GM19239 (cell line): Measurements from ENCODE around the gene GSK3B.
"Not testable (repeated sequence)": the region's sequence is repeated elsewhere in the genome, so short reads cannot be mapped to it uniquely, and the experiment has no call there.

Source experiments
- DNase-seq: peaks from one replicate; pipeline ENCODE4 v3.0.0; 2011; ENCODE audit warnings: low spot score; ENCODE audit not compliant: insufficient read length
- FAIRE-seq: peaks from 2 replicates; lab custom pipeline; 2011; peaks lifted over from hg19 to GRCh38; lab: Jason Lieb, UNC

The GSK3B gene

GRCh38 chr3:120059081-120059864, 35.0 kb downstream of the GSK3B start:
- FAIRE-seq (peak; percentile 21), DNase-seq (no peak)

DNA sequence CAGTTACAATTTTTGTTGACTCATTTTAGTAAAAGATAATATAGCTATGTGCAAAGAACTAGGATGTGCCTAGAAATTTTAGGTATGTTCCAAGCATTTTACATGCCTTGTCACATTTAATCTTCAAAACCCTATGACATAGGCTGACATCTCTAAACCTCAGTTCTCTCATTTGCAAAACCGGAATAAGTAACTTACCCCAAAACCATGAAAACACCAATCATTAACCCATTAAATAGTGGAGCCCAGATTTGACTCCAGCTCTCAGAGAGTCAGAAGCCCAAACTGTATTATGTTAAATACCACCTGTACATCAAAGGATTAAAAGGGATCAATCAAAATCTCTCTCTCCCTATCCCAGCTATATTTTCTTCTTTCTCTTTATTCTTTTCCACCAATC, 36.6 kb downstream of the GSK3B start:
- peak; percentile 9 for DNase-seq
- FAIRE-seq, result peak; percentile 81

- FAIRE-seq (no peak), DNase-seq (no peak)
Measured at GRCh38 chr3:120057029-120057428, 37.2 kb downstream of the GSK3B start.

- FAIRE-seq, DNase-seq: not testable (repeated sequence)
Measured at GRCh38 chr3:120053647-120054046, 40.6 kb downstream of the GSK3B start.

DNA sequence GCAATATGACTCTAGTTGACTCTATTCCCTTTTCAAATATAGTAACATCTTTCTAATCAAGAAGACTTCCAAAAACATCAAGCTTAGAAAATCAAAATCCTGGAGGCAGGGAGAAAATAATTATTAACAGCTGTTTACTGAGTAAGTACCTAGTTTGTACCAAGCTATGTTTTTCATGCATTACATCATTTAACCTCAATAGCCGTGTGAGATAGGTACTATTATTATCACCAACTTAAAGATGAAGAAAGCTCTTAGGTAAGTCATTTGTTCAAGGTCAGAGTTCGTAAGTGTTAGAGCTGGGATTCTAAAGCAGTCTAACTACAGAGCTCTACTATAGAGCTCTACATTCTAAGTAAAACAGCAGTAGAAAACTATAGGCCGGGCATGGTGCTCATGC, 41.6 kb downstream of the GSK3B start:
- DNase-seq (no peak), FAIRE-seq (no peak)

DNA sequence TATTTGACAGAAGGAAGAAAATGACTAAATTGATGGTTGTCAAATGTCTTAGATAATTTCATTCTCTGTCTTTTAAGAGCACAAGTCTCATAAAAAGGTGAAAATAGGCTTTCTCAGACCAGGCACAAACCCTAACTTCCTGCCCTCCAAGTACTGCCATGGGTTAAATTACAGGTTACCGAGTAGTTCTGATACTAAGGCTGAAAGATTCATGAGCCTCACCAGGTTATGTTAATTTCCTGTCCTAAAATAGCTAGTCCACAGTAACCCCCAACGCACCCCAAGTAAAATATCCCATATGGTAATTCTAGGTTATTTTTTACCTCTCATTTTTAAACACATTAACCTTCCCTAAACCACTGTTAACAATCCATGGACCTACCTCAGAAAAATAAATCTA, 42.0 kb downstream of the GSK3B start:
- DNase-seq (no peak), FAIRE-seq (peak; percentile 83)

GRCh38 chr3:120051570-120051969, 42.7 kb downstream of the GSK3B start:
- DNase-seq, FAIRE-seq: not testable (repeated sequence)

- DNase-seq, result no peak
- FAIRE-seq, result no peak
Measured at GRCh38 chr3:120049881-120050539, 44.2 kb downstream of the GSK3B start.

GRCh38 chr3:120049072-120049471, 45.2 kb downstream of the GSK3B start:
- FAIRE-seq, result no peak
- no peak for DNase-seq

GRCh38 chr3:120048355-120049041, 45.7 kb downstream of the GSK3B start:
- FAIRE-seq (no peak), DNase-seq (no peak)

DNA sequence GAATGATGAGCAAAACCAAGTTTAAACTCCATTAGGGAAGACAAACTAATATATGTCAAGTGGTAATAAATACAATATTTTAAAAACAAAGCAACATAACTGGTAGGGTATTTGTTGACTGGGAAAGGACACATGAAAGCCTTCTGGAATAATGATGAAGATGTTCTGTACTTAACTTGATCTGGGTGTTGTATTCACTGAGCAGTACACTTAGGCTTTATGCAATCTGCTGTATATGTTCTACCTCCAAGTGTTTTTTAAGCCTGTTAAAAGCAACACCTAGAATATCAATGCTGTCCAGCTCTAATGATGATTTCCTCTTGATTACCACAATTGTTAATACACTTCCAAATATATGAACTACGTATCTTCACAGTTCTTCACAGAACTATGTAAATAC, 46.6 kb downstream of the GSK3B start:
- FAIRE-seq (no peak), DNase-seq (no peak)

DNA sequence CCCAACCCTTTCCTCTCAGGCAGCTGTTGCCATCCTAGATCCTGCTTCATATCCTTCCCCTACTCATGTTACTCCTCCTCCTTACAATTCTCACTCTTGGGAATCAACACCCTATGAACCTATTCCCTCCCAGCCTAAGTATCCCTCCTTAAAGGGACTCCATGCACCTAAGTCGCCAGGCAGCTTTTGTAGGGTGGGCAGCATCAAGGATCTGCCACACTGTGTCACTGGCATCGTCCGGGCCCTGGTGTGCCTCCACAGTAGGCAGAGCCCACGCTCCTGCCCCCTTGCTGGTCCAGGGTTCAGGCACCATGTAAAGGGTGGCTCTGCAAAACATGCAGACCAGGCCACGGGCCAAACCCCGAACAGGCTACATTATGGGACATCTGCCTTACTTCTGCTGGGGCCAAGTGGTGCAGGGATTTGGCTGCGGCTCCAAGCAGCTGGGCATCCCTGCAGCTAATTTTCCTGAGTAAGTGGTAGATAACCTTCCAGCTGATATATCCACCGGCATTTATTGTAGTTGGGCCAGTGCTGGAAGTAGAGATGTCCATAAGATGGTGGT, 53.4 kb downstream of the GSK3B start:
- FAIRE-seq (no peak), DNase-seq (no peak)

GRCh38 chr3:120039642-120040610, 54.3 kb downstream of the GSK3B start:
- DNase-seq (no peak), FAIRE-seq (no peak)

DNA sequence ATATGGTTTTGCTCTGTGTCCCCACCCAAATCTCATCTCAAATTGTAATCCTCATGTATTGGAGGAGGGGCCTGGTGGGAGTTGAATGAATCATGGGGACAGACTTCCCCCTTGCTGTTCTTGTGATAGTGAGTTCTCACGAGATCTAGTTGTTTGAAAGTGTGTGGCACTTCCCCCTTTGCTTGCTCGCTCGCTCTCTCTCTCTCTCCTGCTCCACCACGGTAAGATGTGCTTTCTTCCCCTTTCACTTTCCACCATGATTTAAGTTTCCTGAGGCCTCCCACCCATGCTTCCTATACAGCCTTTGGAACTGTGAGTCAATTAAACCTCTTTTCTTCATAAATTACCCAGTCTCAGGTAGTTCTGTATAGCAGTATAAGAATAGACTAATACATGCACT, 60.7 kb downstream of the GSK3B start:
- DNase-seq (no peak), FAIRE-seq (peak; percentile 81)

- FAIRE-seq, result no peak
Measured at GRCh38 chr3:120031561-120031960, 62.7 kb downstream of the GSK3B start.

GRCh38 chr3:120029749-120030148, 64.5 kb downstream of the GSK3B start:
- DNase-seq (no peak), FAIRE-seq (no peak)

More at GRCh38 chr3:120031561-120031960, 62.7 kb downstream of the GSK3B start:
- DNase-seq, result no peak

- no peak for FAIRE-seq
- no peak for DNase-seq
Measured at GRCh38 chr3:120028271-120029047, 65.8 kb downstream of the GSK3B start.

GRCh38 chr3:120027226-120027625, 67.0 kb downstream of the GSK3B start:
- DNase-seq (no peak), FAIRE-seq (peak; percentile 18)

GRCh38 chr3:120025520-120025919, 68.7 kb downstream of the GSK3B start:
- DNase-seq (no peak), FAIRE-seq (no peak)
